Psoas muscle (tissue), 8 donors: ENCODE measurements around the gene CDK1. TPM values are rescaled to one million over a fixed set of nuclear protein-coding genes. Genes with fewer than 3 reads are reported as not detected.

ENCODE experiments used
- ATAC-seq, 4 donors: fragments of 200-7000 bp; cut with Tn5 transposase; one replicate each; pipeline ENCODE4 v1.9.1; 2020; ENCODE audit warnings: moderate library complexity in 3 of 4, mild to moderate bottlenecking in 2 of 4
- DNase-seq, 2 donors: peaks; one replicate each; pipeline ENCODE4 v3.0.0-alpha.2; 2020
- H3K27ac ChIP-seq: fragments of 200-600 bp; one replicate; pipeline ENCODE4 v1.8.0; 2022
- H3K27me3 ChIP-seq, 3 donors: fragments of 200-600 bp in 1 of 3; one replicate each; pipeline versions ENCODE4 v1.6.1 to v1.8.0; 2013 to 2022; ENCODE audit warnings: low read length in 2 of 3, mild to moderate bottlenecking in 2 of 3, moderate library complexity in 1 of 3; ENCODE audit not compliant: insufficient read depth in 3 of 3
- H3K36me3 ChIP-seq, 2 donors: fragments of 200-600 bp in 1 of 2; one replicate each; pipeline versions ENCODE4 v1.6.1 to v1.8.0; 2013 to 2022; ENCODE audit warnings: low read depth in 1 of 2, mild to moderate bottlenecking in 1 of 2, moderate library complexity in 1 of 2; ENCODE audit not compliant: insufficient read depth in 1 of 2
- H3K4me1 ChIP-seq: fragments of 200-600 bp; one replicate; pipeline ENCODE4 v1.8.0; 2022
- H3K4me3 ChIP-seq: fragments of 200-600 bp; one replicate; pipeline ENCODE4 v1.8.0; 2022; ENCODE audit warnings: mild to moderate bottlenecking
- H3K9me3 ChIP-seq: fragments of 200-600 bp; one replicate; pipeline ENCODE4 v1.8.0; 2022
- WGBS, 3 donors: extraction: QIAGEN DNeasy Blood & Tissue Kit; methylation state at CpG; one replicate each; pipeline versions ENCODE4 v1.1.6 to v1.1.7; 2013; 5-methylcytosine and 5-hydroxymethylcytosine counted together
- intact Hi-C, 2 donors: fragments of 100-400 bp; cut with DNase I; formaldehyde crosslinking; loops; one replicate each; pipeline versions ENCODE4 v1.11.0 to v1.14.2; 2022
- polyA plus RNA-seq, 3 donors: library from polyadenylated mRNA; stranded (reverse); fragments of 200-250 nt; gene quantifications; one replicate each; pipeline ENCODE4 v1.2.3, GENCODE V29; 2013
- total RNA-seq, 4 donors: library from RNA; stranded (reverse); fragmentation: NEBNext Ultra II Directional in 2 of 4; extraction: Animal tissue kit (Norgen Biotek cat#: 25700) in 2 of 4; gene quantifications; one replicate each; pipeline versions ENCODE4 v1.2.1 to v1.2.4, GENCODE V29; 2021 to 2023
- TF ChIP-seq, protein P1 (sequence below): fragments of 200-600 bp; IDR thresholded peaks from one replicate; pipeline ENCODE4 v1.8.0; 2022; ENCODE audit warnings: antibody characterized with exemption
- donor health status: healthy with polysubstance abuse.
- donor health status: DM: no; HTN: no; CAD: no; lungs with moderate emphysema.
- donor health status: Bipolar disorder and iron deficiency.
- donor health status: healthy.
- donor health status: DM: yes; HTN: yes; CAD: no.
- donor health status: DM: no; HTN: no; CAD: no.
- donor health status: DM: no; HTN: no; CAD: no.
- donor health status: DM: yes; HTN: yes; CAD: no.

Gene CDK1
- total and polyA plus RNA-seq, 7 donors: 0.44 to 1.5 (median 0.60) TPM

DNA sequence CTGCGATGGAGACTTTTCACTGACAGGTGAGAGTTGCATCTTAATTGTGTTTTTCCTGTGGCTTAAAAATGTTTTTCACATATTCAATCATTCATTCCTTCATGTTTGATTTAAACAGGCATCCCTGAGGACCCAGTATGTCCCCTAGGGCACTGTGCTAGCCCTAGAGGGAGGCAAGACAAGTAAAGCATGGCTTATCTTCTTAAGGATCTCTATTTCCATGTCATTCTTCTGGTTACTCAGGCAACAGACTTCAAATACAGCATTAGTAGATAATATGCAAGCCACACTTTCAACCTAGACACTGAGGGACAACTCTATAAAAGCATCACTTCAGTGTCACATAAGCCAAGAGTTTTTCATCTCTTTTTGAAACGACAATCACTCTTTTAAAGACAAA is 29.2 kb downstream of the CDK1 start:
- TF ChIP-seq, protein P1, sequence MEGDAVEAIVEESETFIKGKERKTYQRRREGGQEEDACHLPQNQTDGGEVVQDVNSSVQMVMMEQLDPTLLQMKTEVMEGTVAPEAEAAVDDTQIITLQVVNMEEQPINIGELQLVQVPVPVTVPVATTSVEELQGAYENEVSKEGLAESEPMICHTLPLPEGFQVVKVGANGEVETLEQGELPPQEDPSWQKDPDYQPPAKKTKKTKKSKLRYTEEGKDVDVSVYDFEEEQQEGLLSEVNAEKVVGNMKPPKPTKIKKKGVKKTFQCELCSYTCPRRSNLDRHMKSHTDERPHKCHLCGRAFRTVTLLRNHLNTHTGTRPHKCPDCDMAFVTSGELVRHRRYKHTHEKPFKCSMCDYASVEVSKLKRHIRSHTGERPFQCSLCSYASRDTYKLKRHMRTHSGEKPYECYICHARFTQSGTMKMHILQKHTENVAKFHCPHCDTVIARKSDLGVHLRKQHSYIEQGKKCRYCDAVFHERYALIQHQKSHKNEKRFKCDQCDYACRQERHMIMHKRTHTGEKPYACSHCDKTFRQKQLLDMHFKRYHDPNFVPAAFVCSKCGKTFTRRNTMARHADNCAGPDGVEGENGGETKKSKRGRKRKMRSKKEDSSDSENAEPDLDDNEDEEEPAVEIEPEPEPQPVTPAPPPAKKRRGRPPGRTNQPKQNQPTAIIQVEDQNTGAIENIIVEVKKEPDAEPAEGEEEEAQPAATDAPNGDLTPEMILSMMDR: no peak
- ATAC-seq: no peak
- no peaks in the 10 kb centered on the region for H3K27me3 ChIP-seq
- no peaks in the 10 kb centered on the region for H3K36me3 ChIP-seq
- H3K9me3 ChIP-seq: no peaks in the 10 kb centered on the region
- no peak overlapping the region for H3K4me3 ChIP-seq
- WGBS, 3 donors: 89 to 94% (median 90%) methylated on average over 2 of the region's 2 CpGs
- H3K27ac ChIP-seq: no peak overlapping the region
- DNase-seq: no peak
- intact Hi-C loops: no loop called here
- H3K4me1 ChIP-seq: peaks cover 14% of the 10 kb centered on the region

DNA sequence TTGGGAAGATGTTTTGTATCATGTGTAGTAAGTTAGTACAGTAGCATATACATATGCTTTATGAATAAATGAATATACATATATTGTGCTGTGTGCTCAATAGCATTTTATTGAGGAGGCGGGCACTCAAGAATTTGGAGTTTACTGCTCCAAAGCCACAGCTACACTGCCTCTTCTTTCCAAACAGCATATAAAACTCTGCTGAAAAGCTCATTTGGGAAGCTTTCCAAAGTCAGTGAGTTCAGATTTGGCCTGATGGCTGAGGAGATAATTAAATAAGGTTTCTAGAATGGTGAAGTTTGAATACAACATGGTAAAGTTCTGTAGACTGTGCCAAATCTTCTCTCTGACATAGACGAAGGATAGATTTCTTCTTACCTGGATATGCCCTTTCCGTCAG is 29.8 kb downstream of the CDK1 start:
- WGBS, 3 donors: 59 to 90% (median 76%) methylated on average over 3 of the region's 3 CpGs
- Histone ChIP-seq H3K36me3 (no peaks in the 10 kb centered on the region), H3K4me1 (peaks cover 14% of the 10 kb centered on the region), H3K27ac (no peak overlapping the region), H3K9me3 (no peaks in the 10 kb centered on the region), H3K4me3 (no peak overlapping the region), H3K27me3 (no peaks in the 10 kb centered on the region)
- DNase-seq: no peak
- TF ChIP-seq, protein P1: no peak
- intact Hi-C loops: no loop called here
- no peak for ATAC-seq

DNA sequence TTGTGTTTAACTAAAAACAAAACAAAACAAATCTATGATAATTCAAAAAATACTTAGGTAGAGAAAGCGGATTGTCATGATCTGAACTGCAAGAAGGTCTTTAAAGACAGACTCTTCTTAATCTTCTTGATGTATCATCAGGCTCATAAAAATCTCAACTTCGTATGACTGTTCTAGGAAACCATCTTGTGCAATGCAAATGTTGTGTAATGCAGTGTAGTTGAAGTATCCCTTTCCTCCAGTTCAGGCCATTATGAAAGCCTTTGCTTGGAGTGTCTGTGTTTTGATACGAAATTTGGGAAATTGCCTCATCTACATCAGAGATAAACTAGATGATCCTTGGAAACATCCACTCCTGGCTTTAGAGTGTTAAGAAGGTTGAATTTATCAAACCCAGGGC is 30.9 kb downstream of the CDK1 start:
- intact Hi-C loops: no loop called here
- peak in 3 of 4 donors; percentile 41 to 68 (median 58) for ATAC-seq
- Histone ChIP-seq H3K4me1 (peaks cover 14% of the 10 kb centered on the region), H3K36me3 (no peaks in the 10 kb centered on the region), H3K27me3 (no peaks in the 10 kb centered on the region), H3K4me3 (no peak overlapping the region), H3K27ac (no peak overlapping the region), H3K9me3 (no peaks in the 10 kb centered on the region)
- DNase-seq: no peak
- TF ChIP-seq, protein P1: no peak
- 87 to 91% (median 87%) methylated on average over 3 of the region's 3 CpGs for WGBS, 3 donors

DNA sequence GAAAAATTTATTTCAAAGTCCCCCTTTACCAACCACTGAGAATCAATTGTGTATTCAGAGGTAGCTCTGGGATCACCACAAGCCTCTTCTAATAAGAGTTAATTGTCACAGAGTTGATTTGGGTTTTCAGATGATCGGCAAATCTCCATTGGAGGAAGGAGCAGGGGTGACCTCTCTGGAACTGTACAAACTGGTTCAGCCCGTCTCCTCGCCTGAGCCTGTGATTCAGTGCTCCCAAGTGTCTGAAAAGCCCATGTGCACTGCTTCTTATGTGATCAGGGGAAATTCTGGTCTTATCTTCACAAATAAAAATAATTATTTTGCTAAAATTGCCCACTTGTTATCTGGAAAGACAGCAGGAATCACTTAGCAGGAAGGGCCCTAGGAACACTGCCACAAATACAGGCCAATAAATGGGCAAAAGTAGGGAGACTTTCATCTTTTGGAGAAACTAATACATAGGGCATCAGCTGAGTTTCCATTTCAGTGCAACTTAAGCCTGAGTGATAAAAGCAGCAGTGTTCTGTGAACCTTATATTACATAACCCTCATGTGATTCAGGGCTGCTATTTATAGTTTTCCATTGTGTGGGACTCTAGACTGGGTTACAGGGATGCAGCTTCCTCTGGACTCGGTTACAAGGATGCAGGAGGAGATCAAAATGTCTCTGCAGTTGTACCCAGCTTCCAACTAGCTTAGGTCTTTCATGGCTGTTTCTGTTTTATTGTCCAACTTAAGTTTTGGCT is 32.3 kb downstream of the CDK1 start:
- intact Hi-C loops: loop anchor here in 1 of 2 donors (10.0 kb wide), 1 partner anchor 1434 kb away; no protein-coding TSS in a partner anchor
- H3K27ac ChIP-seq: peak overlapping the region; percentile 66
- TF ChIP-seq, protein P1: no peak
- H3K27me3 ChIP-seq: no peaks in the 10 kb centered on the region
- H3K36me3 ChIP-seq: no peaks in the 10 kb centered on the region
- no peaks in the 10 kb centered on the region for H3K9me3 ChIP-seq
- ATAC-seq (peak; percentile 81 to 98 (median 97)), DNase-seq (no peak)
- WGBS, 3 donors: 44 to 51% (median 45%) methylated on average over 4 of the region's 4 CpGs
- no peak overlapping the region for H3K4me3 ChIP-seq
- H3K4me1 ChIP-seq: peaks cover 14% of the 10 kb centered on the region
